Sigmoid colon (tissue), 4 donors: ENCODE results near the gene UBTD1.

Source experiments
- CTCF ChIP-seq, 4 experiments: fragments of 450-650 bp in 3 of 4; fragments of 200-600 bp in 1 of 4; IDR thresholded peaks; one replicate each; pipeline ENCODE4 v1.5.1; 2016 to 2019; ENCODE audit warnings: antibody characterized with exemption in 4 of 4, mild to moderate bottlenecking in 3 of 4, moderate library complexity in 2 of 4
- EP300 ChIP-seq, 4 donors: sonication (generic); formaldehyde crosslinking; IDR thresholded peaks; one replicate each; pipeline ENCODE4 v1.6.1; 2017; ENCODE audit warnings: antibody characterized with exemption in 4 of 4
- POLR2A ChIP-seq, 2 donors: fragments of 450-650 bp; IDR thresholded peaks; one replicate each; pipeline ENCODE4 v1.6.1; 2016; ENCODE audit warnings: antibody characterized with exemption in 2 of 2, mild to moderate bottlenecking in 2 of 2, moderate library complexity in 2 of 2
- POLR2AphosphoS5 ChIP-seq, 4 donors: sonication (generic); formaldehyde crosslinking; IDR thresholded peaks; one replicate each; pipeline ENCODE4 v1.6.1; 2017; ENCODE audit warnings: antibody characterized with exemption in 4 of 4

- TF ChIP-seq CTCF (IDR thresholded peaks at IDR 0.05) = no peak
- TF ChIP-seq EP300 (IDR thresholded peaks at IDR 0.05) = no peak
- no peak for TF ChIP-seq POLR2AphosphoS5 (IDR thresholded peaks at IDR 0.05)
- no peak for TF ChIP-seq POLR2A (IDR thresholded peaks at IDR 0.05)
Measured at GRCh38 chr10:97584060-97584797, 85.5 kb downstream of the UBTD1 start, which contains the start of gene HOGA1.
